K562 (cell line): Measurements from ENCODE around the gene ADAMTS2.

Source experiments
- ARHGAP35 ChIP-seq: fragments of 450-650 bp; IDR thresholded peaks from 2 replicates; pipeline ENCODE4 v1.6.1; 2018; ENCODE audit not compliant: partially characterized antibody
- ATF2 ChIP-seq: sonication (generic); formaldehyde crosslinking; IDR thresholded peaks from 2 replicates; pipeline ENCODE4 v1.8.1; 2022; ENCODE audit warnings: missing genetic modification reagents
- CTCF ChIP-seq, 3 experiments: IDR thresholded peaks in 2 of 3; conservative IDR thresholded peaks in 1 of 3; 2 replicates each; pipeline ENCODE4 v1.5.1; 2011 to 2012; ENCODE audit warnings: low read length in 3 of 3, mild to moderate bottlenecking in 3 of 3, control low read depth in 2 of 3, improper control_type of control experiment in 1 of 3, inconsistent platforms in 1 of 3, low read depth in 1 of 3, mixed read lengths in 1 of 3, moderate library complexity in 1 of 3; ENCODE audit not compliant: insufficient read depth in 2 of 3
- CUX1 ChIP-seq: fragments of 200-800 bp; sonication (Bioruptor generic); IDR thresholded peaks from 2 replicates; pipeline ENCODE4 v1.6.1; 2016; ENCODE audit warnings: missing genetic modification characterization, missing compliant biosample characterization
- EZH2 ChIP-seq: IDR thresholded peaks from 2 replicates; pipeline ENCODE4 v1.6.1; 2012; ENCODE audit warnings: low read depth, mild to moderate bottlenecking, inconsistent platforms, low read length, borderline replicate concordance
- GTF3C2 ChIP-seq: IDR thresholded peaks from 3 replicates; pipeline ENCODE4 v1.6.1; 2011; ENCODE audit warnings: borderline replicate concordance, mild to moderate bottlenecking, moderate library complexity; ENCODE audit not compliant: insufficient read length; ENCODE audit errors: extremely low read depth
- MXD1 ChIP-seq: fragments of 250-450 bp; sonication (Bioruptor Pico); IDR thresholded peaks from 2 replicates; pipeline ENCODE4 v1.8.0; 2021; ENCODE audit warnings: borderline replicate concordance, mild to moderate bottlenecking, moderate library complexity; ENCODE audit not compliant: poor library complexity, severe bottlenecking
- NELFE ChIP-seq: IDR thresholded peaks from 2 replicates; pipeline ENCODE4 v1.6.1; 2011; ENCODE audit warnings: mild to moderate bottlenecking; ENCODE audit not compliant: insufficient read depth, insufficient read length
- PHF20 ChIP-seq: fragments of 450-650 bp; IDR thresholded peaks from 2 replicates; pipeline ENCODE4 v1.6.1; 2018; ENCODE audit not compliant: partially characterized antibody
- SP1 ChIP-seq: sonication (generic); formaldehyde crosslinking; IDR thresholded peaks from 2 replicates; pipeline ENCODE4 v1.8.1; 2022; ENCODE audit warnings: mild to moderate bottlenecking, missing genetic modification reagents
- ZNF133 ChIP-seq: fragments of 250-450 bp; sonication (Bioruptor Pico); IDR thresholded peaks from 2 replicates; pipeline ENCODE4 v1.4.0; 2020; ENCODE audit warnings: mild to moderate bottlenecking
- ZNF274 ChIP-seq: IDR thresholded peaks from 2 replicates; pipeline ENCODE4 v1.6.1; 2011; ENCODE audit warnings: low read depth, mild to moderate bottlenecking, low read length, moderate library complexity, borderline replicate concordance

- TF ChIP-seq ZNF133: no peak
- TF ChIP-seq ZNF274: no peak
- TF ChIP-seq EZH2: no peak
- TF ChIP-seq CUX1: no peak
- no peak for TF ChIP-seq ARHGAP35
- TF ChIP-seq ATF2: no peak
- no peak for TF ChIP-seq GTF3C2
- no peak for TF ChIP-seq PHF20
- no peak for TF ChIP-seq MXD1 (CRISPR knock-in tag)
- TF ChIP-seq CTCF (IDR thresholded peaks at IDR 0.05 in 2 of 3, conservative IDR thresholded peaks at IDR 0.05 in 1 of 3; ENCODE audit: insufficient read depth in 2 of 3, low read depth in 1 of 3, low read length in 3 of 3): no peak
- no peak for TF ChIP-seq NELFE
- TF ChIP-seq SP1 (CRISPR knock-in tag): no peak
Measured at GRCh38 chr5:179120421-179120861, 224.8 kb downstream of the ADAMTS2 start.
